Neural progenitor cell (in vitro differentiated cells): Measurements from ENCODE around the gene KIF18A. TPM values are rescaled to one million over a fixed set of nuclear protein-coding genes. Genes with fewer than 3 reads are reported as not detected.
A peak's percentile ranks its signal among the peaks of the same experiment; 100 is the strongest.

Source experiments
- DNase-seq: peaks from one replicate; pipeline ENCODE4 v3.0.0-alpha.2; 2016; ENCODE audit warnings: low spot score
- H2AFZ ChIP-seq: fragments of 200-600 bp; sonication (generic); replicated peaks from 2 replicates; pipeline ENCODE4 v1.6.1; 2016; ENCODE audit warnings: antibody characterized with exemption
- H3F3A ChIP-seq: fragments of 200-600 bp; sonication (generic); 2 replicates; pipeline ENCODE4 v1.6.1; 2016; ENCODE audit warnings: antibody characterized with exemption, low read depth
- H3K27ac ChIP-seq: fragments of 200-600 bp; sonication (generic); 2 replicates; pipeline ENCODE4 v1.5.1; 2016; ENCODE audit warnings: mild to moderate bottlenecking
- H3K27me3 ChIP-seq: fragments of 200-600 bp; sonication (generic); 2 replicates; pipeline ENCODE4 v1.6.1; 2016; ENCODE audit warnings: mild to moderate bottlenecking, moderate library complexity
- H3K36me3 ChIP-seq: fragments of 200-600 bp; sonication (generic); 2 replicates; pipeline ENCODE4 v1.5.1; 2016
- H3K4me1 ChIP-seq: fragments of 200-600 bp; sonication (generic); 2 replicates; pipeline ENCODE4 v1.6.1; 2016; ENCODE audit warnings: mixed run types
- H3K4me2 ChIP-seq: fragments of 200-600 bp; sonication (generic); 2 replicates; pipeline ENCODE4 v1.6.1; 2016
- H3K4me3 ChIP-seq: fragments of 200-600 bp; sonication (generic); 2 replicates; pipeline ENCODE4 v1.5.1; 2016
- H3K79me2 ChIP-seq: fragments of 200-600 bp; sonication (generic); 2 replicates; pipeline ENCODE4 v1.6.1; 2016; ENCODE audit warnings: low read depth
- H3K9ac ChIP-seq: fragments of 200-600 bp; sonication (generic); 2 replicates; pipeline ENCODE4 v1.6.1; 2016
- H3K9me3 ChIP-seq: fragments of 200-600 bp; sonication (generic); 2 replicates; pipeline ENCODE4 v1.5.1; 2016; ENCODE audit warnings: low read depth
- H4K20me1 ChIP-seq: fragments of 200-600 bp; sonication (generic); 2 replicates; pipeline ENCODE4 v1.6.1; 2016; ENCODE audit warnings: low read depth
- H3K27ac Mint-ChIP-seq: 3 replicates; pipeline ENCODE4 v1.8.0; 2021; ENCODE audit warnings: mixed read lengths
- H3K27me3 Mint-ChIP-seq: 2 replicates; pipeline ENCODE4 v1.8.0; 2022; ENCODE audit warnings: low read depth, mild to moderate bottlenecking, inconsistent platforms, moderate library complexity, mixed read lengths; ENCODE audit not compliant: insufficient read depth
- H3K36me3 Mint-ChIP-seq: 3 replicates; pipeline ENCODE4 v1.8.0; 2021; ENCODE audit warnings: mixed read lengths
- H3K4me1 Mint-ChIP-seq: 3 replicates; pipeline ENCODE4 v1.8.0; 2021; ENCODE audit warnings: mixed read lengths
- H3K4me3 Mint-ChIP-seq: 3 replicates; pipeline ENCODE4 v1.8.0; 2021; ENCODE audit warnings: mild to moderate bottlenecking, moderate library complexity, mixed read lengths
- H3K9me3 Mint-ChIP-seq: 3 replicates; pipeline ENCODE4 v1.8.0; 2020; ENCODE audit warnings: mixed read lengths
- EZH2 ChIP-seq: fragments of 200-600 bp; sonication (generic); IDR thresholded peaks from 2 replicates; pipeline ENCODE4 v1.6.1; 2017; ENCODE audit warnings: antibody characterized with exemption, mild to moderate bottlenecking, moderate library complexity
- EZH2phosphoT487 ChIP-seq: fragments of 200-600 bp; sonication (generic); IDR thresholded peaks from 2 replicates; pipeline ENCODE4 v1.6.1; 2017; ENCODE audit warnings: antibody characterized with exemption
- total RNA-seq: library from RNA; depleted of rRNA; stranded (reverse); fragments of >200 nt; gene quantifications from 2 replicates; pipeline ENCODE4 v1.2.3, GENCODE V29; 2015; ENCODE audit warnings: low replicate concordance
- TF ChIP-seq, protein P1 (sequence below): fragments of 200-600 bp; sonication (generic); IDR thresholded peaks from 2 replicates; pipeline ENCODE4 v1.5.1; 2017; ENCODE audit warnings: antibody characterized with exemption, mild to moderate bottlenecking

The KIF18A gene
- total RNA-seq, 1 donor from 2014 or later = 84.5 TPM

DNA sequence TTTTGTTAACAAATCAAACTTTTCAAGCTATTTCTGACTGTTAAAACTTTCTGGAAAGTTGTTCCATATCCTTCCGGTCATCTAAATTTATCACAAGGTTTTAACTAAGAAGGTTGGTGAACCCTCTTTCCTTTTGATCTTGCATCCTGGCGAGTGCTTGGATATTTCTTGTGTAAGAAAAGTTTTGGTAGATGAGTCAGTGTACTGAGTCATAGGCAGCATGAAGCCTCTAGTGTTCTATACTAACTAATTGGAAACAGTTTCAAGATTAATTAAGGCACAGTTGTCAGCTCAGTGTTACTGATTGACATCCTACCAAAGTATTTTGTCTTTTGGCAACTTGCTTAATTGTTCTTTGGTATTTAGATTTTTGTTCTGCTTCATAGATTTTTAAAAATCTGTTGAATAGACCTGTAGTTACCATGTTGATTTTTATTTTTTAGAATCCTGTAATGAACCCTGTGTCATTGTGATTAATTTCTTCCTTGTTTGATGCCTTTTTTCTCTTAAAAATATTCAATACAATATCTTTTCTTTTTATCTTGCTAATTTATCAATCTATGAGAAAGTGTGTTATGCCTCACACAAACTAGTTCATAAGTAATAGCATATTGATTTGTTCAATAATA, 38.3 kb upstream of the KIF18A start:
- H3F3A ChIP-seq = no peaks in the 10 kb centered on the region
- no peaks in the 10 kb centered on the region for H3K27me3 ChIP-seq
- no peak overlapping the region for H3K27ac Mint-ChIP-seq
- H3K4me1 Mint-ChIP-seq = peaks cover 28% of the 10 kb centered on the region
- TF ChIP-seq EZH2phosphoT487 (no peak), EZH2 (no peak)
- TF ChIP-seq, protein P1, sequence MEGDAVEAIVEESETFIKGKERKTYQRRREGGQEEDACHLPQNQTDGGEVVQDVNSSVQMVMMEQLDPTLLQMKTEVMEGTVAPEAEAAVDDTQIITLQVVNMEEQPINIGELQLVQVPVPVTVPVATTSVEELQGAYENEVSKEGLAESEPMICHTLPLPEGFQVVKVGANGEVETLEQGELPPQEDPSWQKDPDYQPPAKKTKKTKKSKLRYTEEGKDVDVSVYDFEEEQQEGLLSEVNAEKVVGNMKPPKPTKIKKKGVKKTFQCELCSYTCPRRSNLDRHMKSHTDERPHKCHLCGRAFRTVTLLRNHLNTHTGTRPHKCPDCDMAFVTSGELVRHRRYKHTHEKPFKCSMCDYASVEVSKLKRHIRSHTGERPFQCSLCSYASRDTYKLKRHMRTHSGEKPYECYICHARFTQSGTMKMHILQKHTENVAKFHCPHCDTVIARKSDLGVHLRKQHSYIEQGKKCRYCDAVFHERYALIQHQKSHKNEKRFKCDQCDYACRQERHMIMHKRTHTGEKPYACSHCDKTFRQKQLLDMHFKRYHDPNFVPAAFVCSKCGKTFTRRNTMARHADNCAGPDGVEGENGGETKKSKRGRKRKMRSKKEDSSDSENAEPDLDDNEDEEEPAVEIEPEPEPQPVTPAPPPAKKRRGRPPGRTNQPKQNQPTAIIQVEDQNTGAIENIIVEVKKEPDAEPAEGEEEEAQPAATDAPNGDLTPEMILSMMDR = no peak
- H3K9ac ChIP-seq = no peak overlapping the region
- H3K4me3 Mint-ChIP-seq = no peak overlapping the region
- peak; percentile 10 for DNase-seq
- no peaks in the 10 kb centered on the region for H3K36me3 ChIP-seq
- H3K79me2 ChIP-seq = no peaks in the 10 kb centered on the region
- no peaks in the 10 kb centered on the region for H3K9me3 ChIP-seq
- H3K36me3 Mint-ChIP-seq = peaks cover 3% of the 10 kb centered on the region
- H4K20me1 ChIP-seq = no peaks in the 10 kb centered on the region
- H3K4me3 ChIP-seq = no peak overlapping the region
- H3K4me1 ChIP-seq = peaks cover 31% of the 10 kb centered on the region
- no peak overlapping the region for H3K4me2 ChIP-seq
- peak overlapping the region; percentile 11 for H3K27ac ChIP-seq
- H3K27me3 Mint-ChIP-seq = no peaks in the 10 kb centered on the region
- H3K9me3 Mint-ChIP-seq = no peaks in the 10 kb centered on the region
- H2AFZ ChIP-seq = no peak overlapping the region

DNA sequence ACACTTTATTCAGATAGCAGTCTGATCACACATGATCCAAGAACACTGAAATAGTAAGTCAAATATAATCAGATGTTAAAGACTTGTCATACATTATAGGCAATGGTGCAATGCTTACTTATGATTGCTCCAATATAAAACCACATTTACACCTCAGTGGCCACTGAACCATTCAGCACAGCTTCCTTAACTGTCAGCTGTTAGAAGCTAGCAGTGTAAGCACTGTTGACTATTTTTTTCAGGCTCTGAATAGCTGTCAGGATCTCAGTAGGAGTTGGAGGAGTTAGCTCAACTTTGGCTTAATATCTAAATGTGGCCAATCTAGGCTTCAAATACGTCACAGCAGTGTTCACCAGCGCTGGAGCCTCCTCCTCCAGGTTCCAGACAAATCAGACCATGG, 36.9 kb upstream of the KIF18A start:
- Histone ChIP-seq H3K27me3 (no peaks in the 10 kb centered on the region), H3K4me3 (no peak overlapping the region), H3K9me3 (no peaks in the 10 kb centered on the region), H3K9ac (no peak overlapping the region), H3K4me1 (peaks cover 22% of the 10 kb centered on the region), H3K27ac (no peak overlapping the region), H3F3A (no peaks in the 10 kb centered on the region), H3K79me2 (no peaks in the 10 kb centered on the region), H3K36me3 (no peaks in the 10 kb centered on the region), H2AFZ (no peak overlapping the region), H3K4me2 (no peak overlapping the region), H4K20me1 (no peaks in the 10 kb centered on the region)
- no peak for DNase-seq
- Mint-ChIP-seq H3K27me3 (no peaks in the 10 kb centered on the region), H3K27ac (no peak overlapping the region), H3K36me3 (peaks cover 8% of the 10 kb centered on the region), H3K4me3 (no peak overlapping the region), H3K9me3 (peaks cover 8% of the 10 kb centered on the region), H3K4me1 (peaks cover 23% of the 10 kb centered on the region)
- TF ChIP-seq EZH2phosphoT487 (no peak), EZH2 (no peak)
- TF ChIP-seq, protein P1 = no peak

DNA sequence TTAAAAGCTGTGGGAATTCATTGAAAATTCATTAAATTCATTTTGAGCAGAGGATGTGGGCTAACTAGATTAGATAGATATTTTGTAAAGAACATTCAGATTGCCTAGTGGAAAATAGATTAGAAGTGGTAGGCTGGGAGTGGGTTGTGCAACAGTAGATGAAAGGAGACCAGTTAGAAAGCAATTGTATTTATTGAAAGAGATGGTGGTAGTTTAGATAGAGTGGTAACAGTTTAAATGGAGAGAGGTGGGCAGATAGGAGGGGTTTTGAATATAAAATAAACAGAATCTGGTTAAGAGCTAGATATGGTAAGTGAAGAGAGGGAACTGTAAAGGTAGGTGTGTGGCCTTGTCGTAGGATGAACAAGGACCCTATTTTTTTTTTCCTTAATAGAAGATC, 34.8 kb upstream of the KIF18A start:
- H3K27ac Mint-ChIP-seq = no peak overlapping the region
- H3K9me3 Mint-ChIP-seq = peaks cover 23% of the 10 kb centered on the region
- Histone ChIP-seq H3K9me3 (peaks cover 10% of the 10 kb centered on the region), H2AFZ (no peak overlapping the region), H3K36me3 (peaks cover 4% of the 10 kb centered on the region), H3K79me2 (no peaks in the 10 kb centered on the region), H3K4me2 (no peak overlapping the region), H3K4me1 (peaks cover 19% of the 10 kb centered on the region), H3K9ac (no peak overlapping the region), H3K27me3 (no peaks in the 10 kb centered on the region), H4K20me1 (no peaks in the 10 kb centered on the region), H3K4me3 (no peak overlapping the region), H3F3A (no peaks in the 10 kb centered on the region), H3K27ac (no peak overlapping the region)
- no peak for DNase-seq
- H3K27me3 Mint-ChIP-seq = peaks cover 4% of the 10 kb centered on the region
- TF ChIP-seq EZH2phosphoT487 = no peak
- TF ChIP-seq, protein P1 = no peak
- TF ChIP-seq EZH2 = no peak
- no peak overlapping the region for H3K4me3 Mint-ChIP-seq
- peaks cover 21% of the 10 kb centered on the region for H3K36me3 Mint-ChIP-seq
- H3K4me1 Mint-ChIP-seq = peaks cover 23% of the 10 kb centered on the region
